T1000 (cell line): ENCODE results near the gene SHB.
A peak's percentile ranks its signal among the peaks of the same experiment; 100 is the strongest.

Experiments used
- DNase-seq: peaks from one replicate; lab custom pipeline; 2025; ENCODE audit warnings: mixed read lengths; lab: John Stamatoyannopoulos, UW

Gene SHB

DNA sequence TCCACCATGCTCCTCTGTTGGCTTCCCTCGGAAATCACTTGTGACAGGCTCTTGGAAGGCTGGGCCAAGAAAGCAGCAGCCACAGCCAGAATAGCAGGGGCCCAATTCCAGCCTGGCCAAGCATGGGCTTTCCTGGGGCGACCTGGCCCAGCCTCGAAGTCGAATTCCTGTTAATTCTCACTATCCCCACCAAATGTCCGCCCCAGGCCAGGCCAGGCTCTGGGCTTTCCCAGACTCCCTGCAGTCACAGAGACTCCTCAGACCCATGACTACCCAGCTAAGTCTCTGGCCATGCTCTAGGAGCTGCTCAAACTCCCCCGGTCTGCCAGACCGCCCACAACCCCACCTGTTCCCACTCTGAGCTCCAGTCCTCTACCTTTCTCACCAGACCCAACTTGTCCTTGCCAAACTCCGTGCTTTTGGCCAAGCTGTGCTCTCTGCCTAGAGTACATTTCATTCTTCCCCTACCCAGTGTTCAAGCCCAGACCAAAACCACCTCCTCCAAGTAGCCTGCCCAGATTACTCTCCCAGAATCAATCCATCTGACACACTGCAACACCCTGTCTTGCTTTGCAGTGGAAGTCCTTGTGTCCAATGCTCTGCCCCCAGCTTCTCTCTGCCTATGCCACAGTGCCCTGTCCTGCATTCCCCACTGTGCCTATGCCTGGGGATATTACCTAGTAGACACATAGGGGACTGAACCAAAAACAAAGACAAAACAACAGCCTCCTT, 26.2 kb downstream of the SHB start:
- no peak for DNase-seq

DNA sequence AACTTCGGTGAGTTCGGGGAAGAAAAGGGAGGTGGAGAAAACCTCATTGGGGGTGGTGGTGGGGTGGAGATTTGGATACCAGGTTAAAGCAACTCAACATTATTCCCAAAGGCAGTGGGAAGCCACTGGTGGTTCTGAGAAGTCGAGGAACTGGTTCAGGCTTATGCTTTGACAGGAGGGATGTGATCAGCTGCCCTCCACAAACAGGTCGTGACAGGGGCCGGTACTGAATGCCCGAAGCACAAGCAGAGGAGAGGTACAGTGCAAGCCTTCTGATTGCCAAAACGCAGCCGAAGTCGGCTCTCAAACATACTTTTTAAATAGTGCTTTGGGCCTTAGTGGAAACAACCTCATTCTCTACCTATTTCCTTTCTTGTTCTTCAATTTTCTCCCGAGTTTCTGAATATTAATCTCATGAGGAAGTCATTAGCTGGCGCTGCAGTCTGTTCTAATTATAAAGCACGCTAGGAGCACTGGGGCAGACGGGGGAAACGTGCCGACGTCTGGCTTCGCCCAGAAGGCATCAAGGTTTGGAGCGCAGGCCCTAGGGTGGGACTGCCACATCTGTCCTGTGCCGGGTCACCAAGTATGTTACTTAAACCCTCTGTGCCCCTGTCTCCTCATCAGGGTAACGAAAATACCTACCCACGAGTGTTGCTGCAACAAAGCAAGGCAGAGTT, 27.3 kb downstream of the SHB start:
- no peak for DNase-seq

DNA sequence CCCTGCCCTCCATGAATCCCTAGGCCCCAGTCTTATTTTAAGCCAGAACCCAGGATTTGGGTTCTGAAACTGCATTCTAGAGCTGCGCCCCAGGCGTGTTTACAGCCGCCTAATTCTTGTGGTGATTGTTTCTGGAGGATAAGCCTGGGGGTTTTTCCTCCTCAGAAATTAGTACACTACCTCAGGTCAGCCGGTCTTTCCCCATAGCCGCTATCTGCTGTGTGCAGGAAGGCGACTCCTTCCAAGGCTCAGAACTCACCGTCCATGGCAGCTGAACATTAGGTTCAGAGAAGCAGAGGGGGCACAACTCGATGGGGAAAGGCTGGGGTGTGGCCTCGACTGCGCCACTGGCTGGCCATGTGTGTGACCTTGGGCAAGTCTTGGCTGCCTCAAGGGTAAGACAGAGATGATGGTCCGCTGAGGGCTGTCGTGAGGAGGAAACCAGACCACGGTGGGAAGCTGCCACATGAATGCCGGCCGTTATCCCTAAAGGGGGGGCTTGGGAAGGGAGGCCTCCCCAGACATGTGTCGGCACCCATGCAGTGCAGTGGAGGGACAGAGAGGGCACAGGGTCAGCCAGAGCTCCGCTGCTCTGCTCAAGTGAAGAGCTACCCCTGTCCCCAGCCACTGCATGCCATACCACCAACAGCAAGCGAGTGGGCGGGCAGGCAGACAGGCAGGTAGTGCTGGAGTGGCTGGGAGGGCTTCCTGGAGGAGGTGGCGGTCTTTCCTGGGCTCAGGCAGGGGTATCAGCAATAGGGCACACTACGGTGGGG, 28.9 kb downstream of the SHB start:
- no peak for DNase-seq

DNA sequence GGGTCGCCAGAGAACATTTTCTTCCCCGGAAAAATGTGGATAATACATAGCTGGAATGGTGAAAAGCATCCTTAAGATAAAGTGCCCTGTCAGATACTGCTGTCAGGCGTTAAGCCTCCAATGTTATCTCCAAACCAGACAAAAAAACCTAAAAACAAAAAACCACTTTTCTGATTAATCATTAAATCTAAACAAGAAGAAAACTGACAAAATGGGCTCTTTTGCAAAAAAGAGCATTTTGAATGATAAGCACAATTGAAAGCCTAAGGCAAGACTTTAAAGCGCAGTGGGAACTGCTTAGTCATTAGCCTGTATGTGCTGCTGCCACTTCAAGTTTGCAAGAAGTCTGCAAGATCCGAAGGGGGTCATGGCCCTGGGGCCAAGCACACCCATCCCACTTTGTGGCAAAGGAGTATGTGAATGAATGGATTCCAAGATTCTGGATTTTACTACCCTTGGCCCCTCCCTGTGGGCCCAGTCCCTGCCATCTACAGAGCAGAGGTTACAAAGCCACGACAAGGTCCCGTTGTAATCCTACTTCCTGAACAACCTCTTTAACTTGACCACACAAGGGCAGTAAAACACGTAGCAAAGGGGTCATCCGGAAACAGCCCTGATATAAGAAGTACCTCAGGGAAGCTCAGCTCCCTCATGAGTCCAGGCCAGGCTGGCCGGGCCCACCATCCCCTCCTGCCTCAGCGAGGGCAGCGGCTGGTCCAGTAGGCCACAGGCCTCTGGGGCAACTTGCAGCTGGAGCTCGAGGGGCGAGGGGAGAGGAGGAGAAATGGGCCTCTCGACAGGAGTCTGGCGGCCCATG, 29.7 kb downstream of the SHB start:
- DNase-seq = no peak

DNA sequence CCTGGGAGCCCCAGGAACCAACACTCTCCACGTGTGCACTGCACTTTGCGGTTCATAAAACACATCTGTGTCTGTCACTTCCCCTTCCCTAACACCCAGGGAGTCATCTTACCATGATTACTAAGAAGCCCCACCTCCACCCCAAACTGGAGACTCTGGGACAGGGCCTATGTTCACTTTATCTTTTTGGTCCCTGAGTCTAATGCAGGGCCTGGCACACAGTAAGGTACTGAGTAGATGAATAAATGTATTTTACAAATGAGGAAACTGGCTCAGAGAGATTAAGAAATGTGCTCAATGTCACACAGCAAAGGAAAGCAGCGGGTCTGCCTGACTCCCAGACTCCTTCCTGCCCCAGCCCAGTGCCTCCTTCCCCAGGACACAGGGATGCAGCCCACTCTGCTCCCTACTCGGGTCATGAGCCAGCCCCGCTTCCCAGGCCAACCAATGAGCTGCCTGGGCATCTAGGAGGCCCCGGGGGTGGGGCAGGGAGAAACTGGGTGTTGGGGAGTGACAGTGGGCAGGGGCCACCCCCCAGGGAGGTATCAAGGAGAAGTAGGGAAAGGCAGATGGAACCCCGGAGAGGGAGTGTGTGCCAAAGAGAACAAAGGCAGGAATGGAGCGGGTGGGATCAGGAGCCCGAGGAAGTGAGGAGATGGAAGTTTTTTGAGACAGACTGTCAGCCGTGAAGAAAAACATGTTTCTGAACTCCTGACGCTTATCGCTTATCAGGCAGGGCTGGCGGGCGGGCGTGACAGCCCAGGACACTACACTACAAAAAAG, 30.5 kb downstream of the SHB start:
- no peak for DNase-seq

DNA sequence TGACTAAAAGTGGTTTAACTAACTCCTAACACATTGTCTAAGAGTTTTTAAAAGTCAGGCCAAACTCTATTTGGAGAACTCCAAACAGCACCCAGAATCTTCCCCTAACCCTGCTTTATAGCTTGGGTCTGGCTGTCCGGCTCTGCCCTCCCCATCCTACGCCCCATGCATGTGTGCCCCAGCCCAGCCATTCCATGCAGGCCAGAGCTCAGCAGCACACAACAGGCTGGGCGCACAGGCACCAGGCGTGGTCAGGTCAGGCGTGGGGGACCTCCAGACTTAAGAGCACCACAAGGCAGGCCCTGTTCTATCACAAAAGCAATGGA, 31.1 kb downstream of the SHB start:
- DNase-seq = no peak

DNA sequence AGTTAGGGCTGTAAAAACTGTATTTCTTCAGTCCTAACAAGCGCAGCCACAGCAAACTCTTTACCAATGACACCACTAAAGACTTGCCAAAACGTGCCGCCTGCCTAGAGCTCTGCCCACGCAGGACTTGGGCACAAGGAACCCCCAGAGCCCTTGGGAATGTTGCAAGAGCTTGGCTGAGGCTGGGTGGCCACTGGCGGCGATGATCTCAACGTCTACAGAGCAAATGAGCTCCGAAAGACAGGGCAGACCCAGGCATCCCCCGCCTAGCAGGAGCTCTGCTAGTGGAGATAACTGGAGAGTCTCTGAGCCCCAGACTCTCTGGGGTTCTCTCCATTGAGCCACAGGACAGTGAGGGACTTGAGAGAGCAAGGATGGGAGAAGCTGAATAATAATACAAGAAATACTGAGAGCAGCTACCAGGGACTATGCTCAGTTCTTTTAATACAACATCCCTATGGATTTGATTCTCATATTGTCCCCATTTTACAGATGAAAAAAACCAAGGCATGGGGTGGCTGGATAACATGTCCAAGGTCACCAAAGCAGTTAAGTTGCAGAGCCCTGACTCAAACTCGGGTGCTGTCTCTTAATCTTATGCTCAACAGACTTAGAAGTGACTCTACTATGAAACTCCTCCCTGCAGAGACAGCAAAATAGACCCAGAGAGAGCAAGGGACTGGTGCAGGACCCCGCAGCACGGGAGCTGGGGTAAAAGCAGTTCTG, 32.5 kb downstream of the SHB start:
- no peak for DNase-seq

DNA sequence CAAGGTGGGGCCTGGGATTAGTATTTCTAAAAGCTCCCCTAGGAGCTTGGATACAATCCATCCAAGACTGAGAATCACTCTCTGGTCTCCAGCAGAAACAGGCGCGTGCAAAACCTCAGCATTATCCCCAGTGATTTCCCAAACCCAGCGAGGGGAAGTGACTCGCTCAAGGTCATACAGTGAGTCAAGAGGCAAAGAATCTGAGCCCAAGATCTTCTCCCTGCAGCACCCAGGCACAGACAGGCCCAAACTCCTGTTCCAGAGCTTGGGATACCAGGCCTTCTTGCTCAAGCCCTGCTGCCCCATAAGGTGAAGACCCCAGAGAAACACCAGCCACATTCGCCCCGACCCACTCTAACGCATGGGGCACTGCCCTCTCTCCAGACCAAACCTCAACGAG, 33.2 kb downstream of the SHB start:
- no peak for DNase-seq

DNA sequence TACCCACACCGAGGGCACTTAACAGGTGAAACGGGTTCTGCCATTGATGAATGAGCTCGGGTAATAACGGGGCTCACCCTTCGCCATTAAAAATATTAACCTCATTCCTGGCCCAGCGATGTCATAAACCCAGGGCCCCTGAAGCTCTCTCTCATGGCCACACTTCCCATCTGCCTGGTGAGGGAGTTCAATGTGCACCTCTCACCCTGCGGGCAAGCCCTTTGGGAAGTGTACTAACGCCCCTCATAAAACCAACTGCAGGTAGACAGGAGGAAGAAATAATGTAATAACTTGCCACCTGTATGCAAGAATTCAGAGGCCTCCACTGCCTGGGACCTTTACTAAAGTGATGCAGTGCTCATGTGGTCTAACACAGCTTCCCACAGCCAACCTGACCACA, 35.1 kb downstream of the SHB start:
- DNase-seq = no peak

DNA sequence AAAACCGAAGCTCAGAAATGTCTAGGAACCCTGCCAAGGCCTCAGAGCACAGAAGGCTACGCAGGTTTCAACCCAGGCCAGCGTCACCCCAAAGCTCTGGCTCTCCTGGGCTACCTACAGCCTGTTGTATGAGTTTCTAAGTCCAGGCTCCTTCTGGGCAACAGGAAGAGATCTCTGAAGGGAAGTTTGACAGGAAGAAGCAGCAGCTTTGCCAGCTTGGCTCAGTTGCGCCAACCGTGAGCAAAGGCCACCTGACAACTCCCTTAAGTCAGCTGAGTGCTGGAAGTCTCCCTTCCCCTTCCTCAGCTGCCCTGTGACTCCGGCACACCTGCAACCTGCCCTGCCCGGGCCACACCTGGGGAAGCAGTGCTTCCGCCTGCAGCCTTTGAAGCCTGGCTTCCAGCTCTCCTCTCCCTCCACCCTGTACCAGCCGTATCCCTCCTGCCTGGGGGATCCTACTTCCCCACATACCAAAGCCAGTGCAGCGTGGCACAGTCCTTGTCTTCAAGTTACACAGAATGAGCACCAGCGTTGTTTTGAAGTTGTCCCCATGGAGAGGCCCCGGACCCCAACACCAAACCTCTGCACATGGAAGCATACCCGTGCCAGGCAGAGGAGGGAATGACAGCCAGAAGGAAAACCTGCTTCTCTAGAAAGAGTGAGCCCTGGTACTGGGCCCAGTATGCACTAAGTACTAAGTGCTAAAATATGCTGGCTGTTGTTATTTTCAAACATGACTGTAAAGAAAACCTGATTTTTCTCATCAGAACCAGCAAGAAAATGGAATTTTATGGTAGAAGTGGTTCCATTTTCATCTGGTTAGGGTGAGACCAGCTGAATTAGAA, 36.5 kb downstream of the SHB start:
- no peak for DNase-seq

DNA sequence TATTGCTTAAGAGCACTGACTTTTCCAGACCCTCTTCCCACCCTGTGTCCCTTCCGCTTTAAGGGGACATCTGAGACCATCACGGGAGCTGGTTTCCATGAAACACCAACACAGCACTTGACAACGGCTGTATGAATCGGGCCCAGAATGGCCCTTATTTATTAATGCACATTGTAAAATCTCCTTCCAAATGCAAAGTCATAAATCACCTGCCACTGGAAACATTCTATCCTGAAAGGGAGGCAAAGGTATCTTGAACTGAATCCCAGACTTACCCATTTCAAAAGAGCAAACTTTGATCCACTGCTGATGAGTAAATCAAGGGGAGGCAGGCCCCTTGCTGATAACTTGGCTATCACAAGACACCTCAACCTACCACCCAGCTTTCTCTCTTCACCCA, 37.4 kb downstream of the SHB start:
- DNase-seq = no peak

DNA sequence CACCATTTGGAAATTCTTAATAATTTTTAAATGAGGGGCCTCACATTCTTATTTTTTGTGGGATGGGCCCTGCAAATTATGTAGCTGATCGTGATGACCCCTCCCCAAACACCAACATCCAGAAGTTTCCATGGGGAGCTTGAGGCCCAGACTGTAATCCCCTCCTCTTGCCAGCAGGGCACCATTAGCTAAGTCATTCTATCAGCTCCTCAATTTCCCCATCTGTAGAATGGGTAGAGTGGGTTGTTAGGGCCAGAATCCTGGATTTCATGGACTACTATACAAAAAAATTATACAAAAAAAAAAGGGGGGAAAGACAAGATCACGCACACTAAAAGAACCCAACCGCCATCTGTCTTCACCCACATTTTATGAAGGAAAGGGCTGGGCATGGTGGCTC, 38.4 kb downstream of the SHB start:
- no peak for DNase-seq

DNA sequence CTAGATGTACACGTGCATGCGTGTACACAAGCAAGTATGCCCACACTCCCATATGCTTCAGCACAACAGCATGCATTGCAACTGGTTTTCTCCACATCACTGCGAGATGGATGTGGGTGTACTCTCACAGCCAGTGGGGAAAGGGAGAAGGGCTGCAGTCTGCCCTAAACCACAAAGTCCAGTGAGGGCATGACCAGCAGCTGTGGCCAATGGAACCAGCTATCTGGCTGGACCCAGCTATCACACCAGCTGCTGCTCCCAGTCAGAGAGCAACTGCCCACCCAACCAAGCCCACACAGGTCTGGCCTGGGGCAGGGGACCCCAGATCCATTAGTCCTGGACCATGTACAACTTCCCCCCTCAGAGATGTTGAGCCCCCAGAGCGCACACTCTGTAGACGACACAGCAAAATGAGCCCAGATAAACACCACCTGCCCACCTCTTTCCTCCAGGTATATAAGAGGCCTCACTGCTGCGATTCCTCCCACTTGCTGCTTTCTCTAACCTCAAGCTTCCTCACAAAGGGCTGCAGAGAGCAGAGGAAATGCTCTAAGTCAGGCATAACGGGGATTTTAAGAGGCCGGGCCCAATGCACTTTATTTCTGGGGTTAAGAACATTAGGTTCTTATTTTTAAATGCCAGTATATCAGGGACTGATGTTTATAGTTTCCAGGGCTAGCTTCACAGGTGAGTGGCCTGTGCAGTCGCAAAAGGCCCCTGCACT, 39.0 kb downstream of the SHB start:
- DNase-seq = no peak

DNA sequence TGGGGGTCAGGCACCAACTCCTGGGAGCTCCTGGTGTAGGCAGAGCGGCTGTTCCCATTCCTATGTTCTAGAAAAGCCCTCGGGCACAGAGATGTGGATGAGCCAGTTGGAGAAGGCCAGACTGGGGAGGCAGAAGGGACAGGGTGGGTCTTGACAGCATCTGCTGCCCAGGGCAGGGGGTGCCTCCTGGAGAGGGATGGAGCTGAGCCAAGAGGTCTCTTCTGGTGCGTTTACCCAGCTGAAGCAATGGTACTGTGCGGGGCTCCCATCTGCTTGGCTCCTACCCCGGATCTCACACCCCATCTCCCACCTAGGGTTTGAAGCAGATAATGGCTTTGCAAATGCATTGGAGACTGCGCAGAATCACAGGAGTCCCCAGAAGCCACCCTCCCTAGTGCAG, 41.3 kb downstream of the SHB start:
- no peak for DNase-seq

DNA sequence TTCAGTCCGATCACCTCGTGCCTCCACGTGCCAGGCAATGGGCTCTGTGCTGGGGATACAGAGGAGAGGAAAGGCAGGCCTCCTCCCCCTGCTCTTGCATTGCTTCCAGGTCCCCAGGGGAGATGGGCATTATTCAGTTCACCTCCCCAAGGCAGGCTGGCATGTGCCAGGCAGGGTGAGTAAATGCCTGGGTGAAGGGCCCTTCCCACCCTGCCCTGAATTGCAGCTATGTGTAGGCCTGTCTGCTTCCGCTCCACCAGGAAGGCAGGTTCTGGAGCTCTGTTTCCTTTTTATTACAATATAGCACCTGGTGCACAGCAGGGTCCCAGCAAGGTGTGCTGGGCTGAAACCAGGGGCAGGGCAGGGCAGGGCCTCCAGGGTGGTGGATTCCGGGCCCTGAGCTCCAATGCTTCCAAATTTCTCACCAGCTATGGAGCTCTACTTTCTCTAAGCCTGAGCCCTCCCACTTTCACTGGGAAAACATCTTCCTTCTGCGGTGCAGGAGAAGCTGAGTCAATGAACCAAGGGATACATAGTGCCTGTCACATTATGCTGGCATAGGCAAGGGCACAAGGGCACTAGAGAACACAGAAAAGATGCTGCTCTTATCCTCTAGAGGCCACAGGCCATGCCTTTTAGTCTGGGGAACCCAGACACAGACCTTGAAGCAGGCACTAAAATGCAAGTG, 42.0 kb downstream of the SHB start:
- no peak for DNase-seq

DNA sequence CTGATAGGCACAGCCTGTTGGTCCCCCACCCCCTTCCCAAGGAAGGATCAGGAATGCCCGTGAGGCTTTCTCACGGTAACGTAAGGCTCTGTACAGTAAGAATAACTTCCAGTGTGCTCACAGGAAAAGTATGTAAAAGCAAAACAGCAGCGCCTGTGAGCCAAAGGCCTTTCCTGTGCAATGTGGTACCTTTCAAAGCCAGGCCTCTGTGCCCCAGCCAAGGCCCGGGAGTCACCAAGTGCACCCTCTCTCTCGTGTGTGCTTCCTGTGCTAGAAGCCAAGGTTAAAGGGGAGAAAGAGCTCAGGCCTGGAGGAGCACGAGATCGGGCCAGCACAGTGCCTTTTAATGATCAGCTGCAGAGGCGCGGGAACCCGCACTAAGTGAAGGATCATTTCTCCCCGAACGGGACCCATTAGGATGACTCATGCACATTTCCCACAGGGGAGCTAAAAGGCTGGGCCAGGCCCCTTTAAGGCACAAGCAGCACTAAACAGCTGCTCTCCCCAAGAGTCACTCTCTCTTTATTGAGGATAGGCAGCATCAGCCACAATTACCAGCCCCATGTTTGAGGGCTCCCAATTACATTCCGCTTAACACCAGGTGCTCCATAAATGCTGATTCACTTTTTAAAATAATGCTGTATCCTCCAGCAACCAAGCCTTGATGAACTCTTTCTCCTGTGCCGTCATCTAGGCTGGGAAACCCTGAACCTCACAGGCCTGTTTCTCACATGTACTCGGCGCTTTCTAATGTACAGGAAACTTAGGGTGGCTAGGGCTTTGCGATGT, 42.8 kb downstream of the SHB start:
- peak; percentile 60 for DNase-seq

DNA sequence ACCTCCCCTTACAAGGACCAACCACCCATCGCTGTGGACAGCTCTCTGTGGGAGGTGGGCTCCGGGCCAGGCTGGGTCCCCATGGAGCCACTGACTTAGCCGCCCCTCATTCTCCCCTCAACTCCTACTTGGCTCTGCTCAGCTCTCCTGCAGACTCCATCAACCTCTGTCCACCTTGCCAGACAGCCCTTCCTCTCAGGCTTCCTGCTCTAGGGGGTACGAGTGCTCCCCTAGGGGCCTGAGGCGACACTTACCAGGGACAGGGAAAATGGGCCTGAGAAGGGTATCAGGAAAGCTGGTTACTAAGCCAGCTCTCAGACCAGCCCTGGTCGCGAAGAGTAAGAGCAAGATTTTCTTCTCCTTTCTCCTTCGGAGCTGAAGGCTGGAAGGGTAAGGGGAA, 43.9 kb downstream of the SHB start:
- no peak for DNase-seq
